Measurements from ENCODE around the gene ANK2.
"Not testable (repeated sequence)": the region's sequence is repeated elsewhere in the genome, so short reads cannot be mapped to it uniquely, and the experiment has no call there.

The ANK2 gene

GRCh38 chr4:113153529-113154101, 104.2 kb downstream of the ANK2 start:
- DNase-seq (ENCODE audit: low read depth), result no peak

GRCh38 chr4:113154281-113154680, 104.8 kb downstream of the ANK2 start:
- no peak for DNase-seq (ENCODE audit: low read depth)

- no peak for DNase-seq (ENCODE audit: low read depth)
Observed at GRCh38 chr4:113157086-113157857, 107.8 kb downstream of the ANK2 start.

- DNase-seq (ENCODE audit: low read depth), result no peak
Observed at GRCh38 chr4:113159942-113160545, 110.6 kb downstream of the ANK2 start.

- DNase-seq (ENCODE audit: low read depth), result no peak
Observed at GRCh38 chr4:113160548-113160947, 111.1 kb downstream of the ANK2 start.

GRCh38 chr4:113162089-113162488, 112.6 kb downstream of the ANK2 start:
- DNase-seq (ENCODE audit: low read depth), result no peak

- no peak for DNase-seq (ENCODE audit: low read depth)
Observed at GRCh38 chr4:113169368-113169767, 119.9 kb downstream of the ANK2 start.

GRCh38 chr4:113170115-113170804, 120.8 kb downstream of the ANK2 start:
- no peak for DNase-seq (ENCODE audit: low read depth)

- no peak for DNase-seq (ENCODE audit: low read depth)
Observed at GRCh38 chr4:113170805-113171468, 121.5 kb downstream of the ANK2 start.

- no peak for DNase-seq (ENCODE audit: low read depth)
Observed at GRCh38 chr4:113173126-113173792, 123.8 kb downstream of the ANK2 start.

- DNase-seq (ENCODE audit: low read depth), result no peak
Observed at GRCh38 chr4:113173793-113174264, 124.4 kb downstream of the ANK2 start.

- DNase-seq (ENCODE audit: low read depth), result no peak
Observed at GRCh38 chr4:113179091-113179490, 129.6 kb downstream of the ANK2 start.

- no peak for DNase-seq (ENCODE audit: low read depth)
Observed at GRCh38 chr4:113179996-113180395, 130.5 kb downstream of the ANK2 start.

- no peak for DNase-seq (ENCODE audit: low read depth)
Observed at GRCh38 chr4:113181289-113182007, 132.0 kb downstream of the ANK2 start.

- DNase-seq (ENCODE audit: low read depth), result no peak
Observed at GRCh38 chr4:113183032-113183605, 133.7 kb downstream of the ANK2 start.

GRCh38 chr4:113186220-113186619, 136.8 kb downstream of the ANK2 start:
- DNase-seq (ENCODE audit: low read depth), result not testable (repeated sequence)

- DNase-seq (ENCODE audit: low read depth), result no peak
Observed at GRCh38 chr4:113186913-113187312, 137.5 kb downstream of the ANK2 start.

- no peak for DNase-seq (ENCODE audit: low read depth)
Observed at GRCh38 chr4:113187358-113187757, 137.9 kb downstream of the ANK2 start.

- no peak for DNase-seq (ENCODE audit: low read depth)
Observed at GRCh38 chr4:113189546-113189945, 140.1 kb downstream of the ANK2 start.

- DNase-seq (ENCODE audit: low read depth), result no peak
Observed at GRCh38 chr4:113209153-113209552, 159.7 kb downstream of the ANK2 start.
